Measurements from ENCODE around the gene KCND3.

Gene KCND3

DNA sequence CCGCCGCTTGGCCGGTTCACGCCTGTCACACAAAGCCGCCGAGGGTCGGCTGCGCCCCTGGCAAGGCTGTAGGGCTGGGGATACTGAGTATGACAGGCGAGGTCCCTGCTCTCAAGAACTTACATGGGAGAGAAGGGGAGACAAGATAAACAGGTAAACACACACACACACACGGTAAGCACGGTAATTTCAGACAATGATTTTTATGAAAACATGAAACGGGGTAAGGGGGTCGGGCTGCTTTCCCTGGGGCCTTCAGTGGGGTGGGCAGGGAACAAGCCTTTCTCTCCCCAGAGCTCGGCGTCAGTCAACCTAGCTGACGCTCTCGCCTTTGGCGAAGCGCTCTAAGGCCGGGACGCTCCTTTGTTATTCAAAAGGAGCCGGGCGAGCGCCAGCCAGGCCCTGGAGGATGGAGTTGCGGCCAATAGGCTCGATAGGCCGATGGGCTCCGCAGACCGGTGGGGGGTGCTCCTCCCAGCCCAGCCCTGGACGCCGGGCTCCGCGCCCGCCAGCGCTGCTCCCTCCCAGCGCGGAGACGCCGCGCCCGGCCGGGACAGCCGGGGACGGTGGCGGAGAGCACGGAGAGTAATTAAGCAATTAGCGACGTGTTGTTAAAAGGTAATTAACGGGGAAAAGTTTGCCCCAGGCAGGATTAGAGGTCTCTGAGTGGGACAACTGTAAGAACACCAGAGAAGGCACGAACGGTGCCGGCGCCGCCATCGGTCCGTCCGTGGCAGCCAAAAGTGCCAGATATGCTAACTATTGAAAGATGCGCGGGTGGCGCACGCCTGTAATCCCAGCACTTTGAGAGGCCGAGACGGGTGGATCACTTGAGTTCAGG lies 249.3 kb downstream of the KCND3 start:
- H3K4me1 ChIP-seq (ENCODE audit: control insufficient read depth, insufficient read depth, low read length) = peaks cover 21% of the 10 kb centered on the region
- POLR2A ChIA-PET = interaction anchor here (0.5 to 2.3 kb wide), 4 partner anchors 10 to 128 kb away, joined by 3 to 13 read pairs (median 10); partner anchors contain the start of gene DDX20
- TF ChIP-seq, protein P1, sequence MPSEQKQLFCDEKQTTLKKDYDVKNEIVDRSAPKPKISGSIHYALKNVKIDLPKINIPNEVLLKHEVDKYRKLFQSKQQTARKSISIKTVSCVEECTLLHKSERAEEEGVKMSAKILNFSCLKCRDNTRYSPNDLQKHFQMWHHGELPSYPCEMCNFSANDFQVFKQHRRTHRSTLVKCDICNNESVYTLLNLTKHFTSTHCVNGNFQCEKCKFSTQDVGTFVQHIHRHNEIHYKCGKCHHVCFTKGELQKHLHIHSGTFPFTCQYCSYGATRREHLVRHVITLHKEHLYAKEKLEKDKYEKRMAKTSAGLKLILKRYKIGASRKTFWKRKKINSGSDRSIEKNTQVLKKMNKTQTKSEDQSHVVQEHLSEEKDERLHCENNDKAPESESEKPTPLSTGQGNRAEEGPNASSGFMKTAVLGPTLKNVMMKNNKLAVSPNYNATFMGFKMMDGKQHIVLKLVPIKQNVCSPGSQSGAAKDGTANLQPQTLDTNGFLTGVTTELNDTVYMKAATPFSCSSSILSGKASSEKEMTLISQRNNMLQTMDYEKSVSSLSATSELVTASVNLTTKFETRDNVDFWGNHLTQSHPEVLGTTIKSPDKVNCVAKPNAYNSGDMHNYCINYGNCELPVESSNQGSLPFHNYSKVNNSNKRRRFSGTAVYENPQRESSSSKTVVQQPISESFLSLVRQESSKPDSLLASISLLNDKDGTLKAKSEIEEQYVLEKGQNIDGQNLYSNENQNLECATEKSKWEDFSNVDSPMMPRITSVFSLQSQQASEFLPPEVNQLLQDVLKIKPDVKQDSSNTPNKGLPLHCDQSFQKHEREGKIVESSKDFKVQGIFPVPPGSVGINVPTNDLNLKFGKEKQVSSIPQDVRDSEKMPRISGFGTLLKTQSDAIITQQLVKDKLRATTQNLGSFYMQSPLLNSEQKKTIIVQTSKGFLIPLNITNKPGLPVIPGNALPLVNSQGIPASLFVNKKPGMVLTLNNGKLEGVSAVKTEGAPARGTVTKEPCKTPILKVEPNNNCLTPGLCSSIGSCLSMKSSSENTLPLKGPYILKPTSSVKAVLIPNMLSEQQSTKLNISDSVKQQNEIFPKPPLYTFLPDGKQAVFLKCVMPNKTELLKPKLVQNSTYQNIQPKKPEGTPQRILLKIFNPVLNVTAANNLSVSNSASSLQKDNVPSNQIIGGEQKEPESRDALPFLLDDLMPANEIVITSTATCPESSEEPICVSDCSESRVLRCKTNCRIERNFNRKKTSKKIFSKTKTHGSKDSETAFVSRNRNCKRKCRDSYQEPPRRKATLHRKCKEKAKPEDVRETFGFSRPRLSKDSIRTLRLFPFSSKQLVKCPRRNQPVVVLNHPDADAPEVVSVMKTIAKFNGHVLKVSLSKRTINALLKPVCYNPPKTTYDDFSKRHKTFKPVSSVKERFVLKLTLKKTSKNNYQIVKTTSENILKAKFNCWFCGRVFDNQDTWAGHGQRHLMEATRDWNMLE (tag by site-specific recombination; conservative IDR thresholded peaks at IDR 0.05; ENCODE audit: low read depth) = no peak
- TF ChIP-seq ZNF777 (tag by site-specific recombination; IDR thresholded peaks at IDR 0.05; ENCODE audit: borderline replicate concordance) = no peak
- TF ChIP-seq, protein P2, sequence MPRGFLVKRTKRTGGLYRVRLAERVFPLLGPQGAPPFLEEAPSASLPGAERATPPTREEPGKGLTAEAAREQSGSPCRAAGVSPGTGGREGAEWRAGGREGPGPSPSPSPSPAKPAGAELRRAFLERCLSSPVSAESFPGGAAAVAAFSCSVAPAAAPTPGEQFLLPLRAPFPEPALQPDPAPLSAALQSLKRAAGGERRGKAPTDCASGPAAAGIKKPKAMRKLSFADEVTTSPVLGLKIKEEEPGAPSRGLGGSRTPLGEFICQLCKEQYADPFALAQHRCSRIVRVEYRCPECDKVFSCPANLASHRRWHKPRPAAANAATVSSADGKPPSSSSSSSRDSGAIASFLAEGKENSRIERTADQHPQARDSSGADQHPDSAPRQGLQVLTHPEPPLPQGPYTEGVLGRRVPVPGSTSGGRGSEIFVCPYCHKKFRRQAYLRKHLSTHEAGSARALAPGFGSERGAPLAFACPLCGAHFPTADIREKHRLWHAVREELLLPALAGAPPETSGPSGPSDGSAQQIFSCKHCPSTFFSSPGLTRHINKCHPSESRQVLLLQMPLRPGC (tag by site-specific recombination; IDR thresholded peaks at IDR 0.05) = no peak
- TF ChIP-seq ZNF335 (tag by site-specific recombination; conservative IDR thresholded peaks at IDR 0.05) = peak; percentile 95
- peak; percentile 52 for TF ChIP-seq GLIS2 (tag by site-specific recombination; IDR thresholded peaks at IDR 0.05)
- no peak for TF ChIP-seq ZNF311 (tag by site-specific recombination; IDR thresholded peaks at IDR 0.05; ENCODE audit: borderline replicate concordance)
- TF ChIP-seq ZNF324 (tag by site-specific recombination; IDR thresholded peaks at IDR 0.05) = no peak
- TF ChIP-seq, protein P3, sequence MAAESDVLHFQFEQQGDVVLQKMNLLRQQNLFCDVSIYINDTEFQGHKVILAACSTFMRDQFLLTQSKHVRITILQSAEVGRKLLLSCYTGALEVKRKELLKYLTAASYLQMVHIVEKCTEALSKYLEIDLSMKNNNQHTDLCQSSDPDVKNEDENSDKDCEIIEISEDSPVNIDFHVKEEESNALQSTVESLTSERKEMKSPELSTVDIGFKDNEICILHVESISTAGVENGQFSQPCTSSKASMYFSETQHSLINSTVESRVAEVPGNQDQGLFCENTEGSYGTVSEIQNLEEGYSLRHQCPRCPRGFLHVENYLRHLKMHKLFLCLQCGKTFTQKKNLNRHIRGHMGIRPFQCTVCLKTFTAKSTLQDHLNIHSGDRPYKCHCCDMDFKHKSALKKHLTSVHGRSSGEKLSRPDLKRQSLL (tag by site-specific recombination; IDR thresholded peaks at IDR 0.05) = no peak
- TF ChIP-seq, protein P4, sequence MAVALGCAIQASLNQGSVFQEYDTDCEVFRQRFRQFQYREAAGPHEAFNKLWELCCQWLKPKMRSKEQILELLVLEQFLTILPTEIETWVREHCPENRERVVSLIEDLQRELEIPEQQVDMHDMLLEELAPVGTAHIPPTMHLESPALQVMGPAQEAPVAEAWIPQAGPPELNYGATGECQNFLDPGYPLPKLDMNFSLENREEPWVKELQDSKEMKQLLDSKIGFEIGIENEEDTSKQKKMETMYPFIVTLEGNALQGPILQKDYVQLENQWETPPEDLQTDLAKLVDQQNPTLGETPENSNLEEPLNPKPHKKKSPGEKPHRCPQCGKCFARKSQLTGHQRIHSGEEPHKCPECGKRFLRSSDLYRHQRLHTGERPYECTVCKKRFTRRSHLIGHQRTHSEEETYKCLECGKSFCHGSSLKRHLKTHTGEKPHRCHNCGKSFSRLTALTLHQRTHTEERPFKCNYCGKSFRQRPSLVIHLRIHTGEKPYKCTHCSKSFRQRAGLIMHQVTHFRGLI (tag by site-specific recombination; IDR thresholded peaks at IDR 0.05) = peak; percentile 44; the same call in 1 of the 2 replicates
- no peak for TF ChIP-seq ZNF629 (tag by site-specific recombination; IDR thresholded peaks at IDR 0.05)
- TF ChIP-seq ZBTB8A (tag by site-specific recombination; IDR thresholded peaks at IDR 0.05) = peak; percentile 74
- TF ChIP-seq, protein P5, sequence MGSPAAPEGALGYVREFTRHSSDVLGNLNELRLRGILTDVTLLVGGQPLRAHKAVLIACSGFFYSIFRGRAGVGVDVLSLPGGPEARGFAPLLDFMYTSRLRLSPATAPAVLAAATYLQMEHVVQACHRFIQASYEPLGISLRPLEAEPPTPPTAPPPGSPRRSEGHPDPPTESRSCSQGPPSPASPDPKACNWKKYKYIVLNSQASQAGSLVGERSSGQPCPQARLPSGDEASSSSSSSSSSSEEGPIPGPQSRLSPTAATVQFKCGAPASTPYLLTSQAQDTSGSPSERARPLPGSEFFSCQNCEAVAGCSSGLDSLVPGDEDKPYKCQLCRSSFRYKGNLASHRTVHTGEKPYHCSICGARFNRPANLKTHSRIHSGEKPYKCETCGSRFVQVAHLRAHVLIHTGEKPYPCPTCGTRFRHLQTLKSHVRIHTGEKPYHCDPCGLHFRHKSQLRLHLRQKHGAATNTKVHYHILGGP (tag by site-specific recombination; IDR thresholded peaks at IDR 0.05) = no peak
- no peak for TF ChIP-seq TCF7L2 (IDR thresholded peaks at IDR 0.05; ENCODE audit: borderline replicate concordance, low read depth, low read length)
- no peak for TF ChIP-seq ZNF555 (tag by site-specific recombination; conservative IDR thresholded peaks at IDR 0.05)
- TF ChIP-seq ZNF501 (tag by site-specific recombination; IDR thresholded peaks at IDR 0.05) = 0 out of 2 replicates have a peak, but pooled peaks have one; percentile 7
- TF ChIP-seq SCRT1 (tag by site-specific recombination; IDR thresholded peaks at IDR 0.05; ENCODE audit: borderline replicate concordance) = no peak
- no peak for TF ChIP-seq ZNF571 (tag by site-specific recombination; IDR thresholded peaks at IDR 0.05)
- TF ChIP-seq, protein P6, sequence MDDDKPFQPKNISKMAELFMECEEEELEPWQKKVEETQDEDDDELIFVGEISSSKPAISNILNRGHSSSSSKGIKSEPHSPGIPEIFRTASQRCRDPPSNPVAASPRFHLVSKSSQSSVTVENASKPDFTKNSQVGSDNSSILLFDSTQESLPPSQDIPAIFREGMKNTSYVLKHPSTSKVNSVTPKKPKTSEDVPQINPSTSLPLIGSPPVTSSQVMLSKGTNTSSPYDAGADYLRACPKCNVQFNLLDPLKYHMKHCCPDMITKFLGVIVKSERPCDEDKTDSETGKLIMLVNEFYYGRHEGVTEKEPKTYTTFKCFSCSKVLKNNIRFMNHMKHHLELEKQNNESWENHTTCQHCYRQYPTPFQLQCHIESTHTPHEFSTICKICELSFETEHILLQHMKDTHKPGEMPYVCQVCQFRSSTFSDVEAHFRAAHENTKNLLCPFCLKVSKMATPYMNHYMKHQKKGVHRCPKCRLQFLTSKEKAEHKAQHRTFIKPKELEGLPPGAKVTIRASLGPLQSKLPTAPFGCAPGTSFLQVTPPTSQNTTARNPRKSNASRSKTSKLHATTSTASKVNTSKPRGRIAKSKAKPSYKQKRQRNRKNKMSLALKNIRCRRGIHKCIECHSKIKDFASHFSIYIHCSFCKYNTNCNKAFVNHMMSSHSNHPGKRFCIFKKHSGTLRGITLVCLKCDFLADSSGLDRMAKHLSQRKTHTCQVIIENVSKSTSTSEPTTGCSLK (tag by site-specific recombination; IDR thresholded peaks at IDR 0.05) = no peak
- TF ChIP-seq, protein P7, sequence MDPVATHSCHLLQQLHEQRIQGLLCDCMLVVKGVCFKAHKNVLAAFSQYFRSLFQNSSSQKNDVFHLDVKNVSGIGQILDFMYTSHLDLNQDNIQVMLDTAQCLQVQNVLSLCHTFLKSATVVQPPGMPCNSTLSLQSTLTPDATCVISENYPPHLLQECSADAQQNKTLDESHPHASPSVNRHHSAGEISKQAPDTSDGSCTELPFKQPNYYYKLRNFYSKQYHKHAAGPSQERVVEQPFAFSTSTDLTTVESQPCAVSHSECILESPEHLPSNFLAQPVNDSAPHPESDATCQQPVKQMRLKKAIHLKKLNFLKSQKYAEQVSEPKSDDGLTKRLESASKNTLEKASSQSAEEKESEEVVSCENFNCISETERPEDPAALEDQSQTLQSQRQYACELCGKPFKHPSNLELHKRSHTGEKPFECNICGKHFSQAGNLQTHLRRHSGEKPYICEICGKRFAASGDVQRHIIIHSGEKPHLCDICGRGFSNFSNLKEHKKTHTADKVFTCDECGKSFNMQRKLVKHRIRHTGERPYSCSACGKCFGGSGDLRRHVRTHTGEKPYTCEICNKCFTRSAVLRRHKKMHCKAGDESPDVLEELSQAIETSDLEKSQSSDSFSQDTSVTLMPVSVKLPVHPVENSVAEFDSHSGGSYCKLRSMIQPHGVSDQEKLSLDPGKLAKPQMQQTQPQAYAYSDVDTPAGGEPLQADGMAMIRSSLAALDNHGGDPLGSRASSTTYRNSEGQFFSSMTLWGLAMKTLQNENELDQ (tag by site-specific recombination; IDR thresholded peaks at IDR 0.05; ENCODE audit: low read depth) = no peak
- TF ChIP-seq YY1 (tag by site-specific recombination; IDR thresholded peaks at IDR 0.05) = peak; percentile 55; the same call in 1 of the 2 replicates

More for the DNA sequence above, 249.3 kb downstream of the KCND3 start:
- H3K27ac ChIP-seq (ENCODE audit: extremely low read depth, low read depth, low read length) = peak overlapping the region; percentile 92
- H3K4me3 ChIP-seq (ENCODE audit: low read depth, low read length) = peak overlapping the region; percentile 57
- CTCF ChIA-PET = interaction anchor here (1.0 to 6.0 kb wide), 3 partner anchors 11 to 30 kb away, joined by 3 to 44 read pairs (median 14); no protein-coding TSS in a partner anchor
- no peaks in the 10 kb centered on the region for H3K36me3 ChIP-seq (ENCODE audit: control insufficient read depth in 2 of 2, insufficient read depth in 1 of 2, low read length in 2 of 2)
- H3K9me3 ChIP-seq (ENCODE audit: control insufficient read depth, insufficient read depth, low read depth, low read length) = no peaks in the 10 kb centered on the region
